H7 (cell line): ENCODE results near the gene CTNNB1. TPM values are rescaled to one million over a fixed set of nuclear protein-coding genes. Genes with fewer than 3 reads are reported as not detected.

ENCODE experiments used
- DNase-seq: peaks from one replicate; pipeline ENCODE4 v3.0.0; 2012
- H3K27me3 ChIP-seq: 2 replicates; pipeline ENCODE4 v1.6.0; 2011; ENCODE audit warnings: mild to moderate bottlenecking, low read length; ENCODE audit not compliant: control insufficient read depth, insufficient read depth
- H3K36me3 ChIP-seq: replicated peaks from 2 replicates; pipeline ENCODE4 v1.5.1; 2011; ENCODE audit warnings: low read length; ENCODE audit not compliant: control insufficient read depth, insufficient read depth
- H3K4me3 ChIP-seq: 2 replicates; pipeline ENCODE4 v1.5.1; 2011; ENCODE audit warnings: low read depth, mild to moderate bottlenecking, control low read depth, low read length, moderate library complexity; ENCODE audit not compliant: insufficient read depth
- total RNA-seq: library from RNA; depleted of rRNA; stranded (reverse); fragments of >200 nt; shearing (Covaris generic); gene quantifications from 2 replicates; pipeline ENCODE4 v1.2.3, GENCODE V29; 2014

CTNNB1 gene
- total RNA-seq, 1 experiment from 2014 or later: 740 TPM

DNA sequence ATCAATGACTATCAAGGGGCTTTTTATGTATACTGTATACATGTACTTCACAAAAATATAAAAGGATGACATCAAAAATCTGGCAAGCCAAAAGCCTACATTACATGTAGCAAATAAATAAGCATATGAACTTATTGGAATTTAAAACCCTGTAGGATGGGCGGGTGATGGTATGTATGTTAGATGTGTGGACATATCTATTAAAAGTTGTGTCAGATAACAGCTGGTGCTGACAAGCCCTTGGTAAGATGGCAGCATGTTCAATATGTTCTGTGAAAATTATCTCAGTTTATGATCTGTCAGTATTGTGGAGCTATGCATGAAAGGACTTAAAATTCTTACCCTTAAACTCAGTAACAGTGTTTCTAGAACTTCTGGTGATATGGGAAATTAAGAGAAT, 20.1 kb downstream of the CTNNB1 start:
- Histone ChIP-seq H3K27me3 (no peaks in the 10 kb centered on the region), H3K4me3 (no peak overlapping the region), H3K36me3 (no peaks in the 10 kb centered on the region; the same call in none of the 2 replicates)
- no peak for DNase-seq

DNA sequence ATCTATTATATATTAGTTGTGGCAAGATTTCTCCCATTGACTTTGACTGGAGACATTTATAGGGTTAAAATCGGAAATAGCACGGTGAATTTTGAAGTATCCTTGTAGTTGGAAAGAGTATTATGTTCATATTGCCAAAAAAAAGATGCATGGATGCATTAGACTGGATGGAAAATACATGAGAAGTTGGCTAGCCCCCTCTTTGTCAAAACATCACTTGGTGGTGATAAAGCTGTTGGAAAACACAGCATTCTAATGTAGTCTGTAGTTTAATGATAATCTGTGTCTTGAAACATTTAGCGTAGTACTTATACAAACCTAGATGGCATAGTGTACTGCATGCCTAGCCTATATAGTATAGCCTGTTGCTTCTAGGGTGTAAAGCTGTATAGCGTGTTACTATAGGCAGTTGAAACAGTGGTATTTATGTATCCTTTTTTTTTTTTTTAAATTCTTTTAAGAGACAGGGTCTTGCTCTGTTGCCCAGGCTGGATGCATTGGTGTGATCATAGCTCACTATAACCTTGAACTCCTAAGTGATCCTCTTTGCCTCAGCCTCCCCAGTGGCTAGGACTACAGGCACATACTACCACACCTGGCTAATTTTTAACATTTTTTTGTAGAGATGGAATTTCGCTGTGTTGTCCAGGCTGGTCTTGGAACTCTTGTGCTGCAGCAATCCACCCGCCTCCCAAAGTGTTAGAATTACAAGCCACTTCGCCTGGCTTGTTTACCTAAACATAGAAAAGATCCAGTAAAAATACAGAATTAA, 21.8 kb downstream of the CTNNB1 start:
- Histone ChIP-seq H3K4me3 (no peak overlapping the region), H3K27me3 (no peaks in the 10 kb centered on the region), H3K36me3 (peaks cover 12% of the 10 kb centered on the region)
- no peak for DNase-seq

DNA sequence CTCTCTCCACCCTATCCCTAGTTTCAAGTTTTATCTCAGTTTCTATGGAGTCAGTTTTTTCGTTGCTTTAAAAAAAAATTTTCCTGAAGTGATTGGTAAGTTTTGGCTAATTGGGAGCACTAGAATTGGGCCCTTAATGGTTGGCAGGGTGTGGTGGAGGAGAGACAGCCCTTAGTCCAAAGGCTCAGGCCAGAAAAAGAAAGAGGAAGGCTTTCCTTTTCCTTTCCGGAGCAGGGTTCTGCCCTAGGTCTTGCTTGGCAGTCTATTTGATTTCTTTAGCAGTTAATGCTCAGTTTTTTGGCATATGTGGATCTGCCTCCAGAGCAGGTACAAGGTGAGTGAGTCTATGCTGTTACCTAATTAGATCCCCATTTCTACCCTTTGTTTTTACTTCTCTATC, 22.7 kb downstream of the CTNNB1 start:
- DNase-seq: no peak
- Histone ChIP-seq H3K4me3 (no peak overlapping the region), H3K27me3 (no peaks in the 10 kb centered on the region), H3K36me3 (peaks cover 16% of the 10 kb centered on the region)

DNA sequence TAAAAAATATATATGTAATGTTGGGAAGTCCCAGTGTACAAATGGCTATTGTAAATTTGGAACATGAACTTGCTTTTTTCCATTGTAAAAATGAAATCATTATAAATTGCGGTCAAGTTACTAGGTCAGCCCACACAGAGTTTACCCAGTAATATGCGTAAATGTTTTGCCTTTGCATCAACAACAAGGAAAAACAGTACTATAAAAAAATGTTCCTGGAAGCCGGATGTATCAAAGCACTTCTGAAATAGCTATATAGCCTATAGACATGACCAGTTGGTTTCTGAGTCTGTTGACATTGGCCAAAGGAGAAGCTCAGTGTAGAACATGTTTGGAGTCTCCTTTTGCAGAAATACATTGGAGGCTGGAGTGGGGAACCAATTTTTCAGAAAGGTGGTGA, 23.2 kb downstream of the CTNNB1 start:
- Histone ChIP-seq H3K4me3 (no peak overlapping the region), H3K27me3 (no peaks in the 10 kb centered on the region), H3K36me3 (peaks cover 18% of the 10 kb centered on the region)
- DNase-seq: no peak

DNA sequence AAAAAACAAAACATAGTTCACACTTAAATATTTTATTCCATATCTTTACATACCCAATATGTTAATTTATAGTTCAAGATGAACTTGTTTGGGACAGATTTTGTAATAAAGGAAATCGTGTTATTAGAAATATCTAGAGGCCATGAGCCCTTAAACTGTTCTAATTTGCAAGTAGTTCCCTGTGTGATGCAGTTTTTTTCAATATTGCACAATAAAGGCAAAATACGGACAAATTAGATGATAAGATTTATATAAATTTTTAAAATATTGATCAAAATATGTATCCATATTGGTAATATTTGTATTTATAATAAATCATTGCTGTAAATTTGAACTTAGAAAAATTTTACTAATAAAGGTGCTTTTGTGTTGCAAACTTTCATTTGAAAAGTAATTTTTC, 23.8 kb downstream of the CTNNB1 start:
- peaks cover 19% of the 10 kb centered on the region for H3K36me3 ChIP-seq
- H3K4me3 ChIP-seq: no peak overlapping the region
- no peaks in the 10 kb centered on the region for H3K27me3 ChIP-seq
- DNase-seq: no peak

DNA sequence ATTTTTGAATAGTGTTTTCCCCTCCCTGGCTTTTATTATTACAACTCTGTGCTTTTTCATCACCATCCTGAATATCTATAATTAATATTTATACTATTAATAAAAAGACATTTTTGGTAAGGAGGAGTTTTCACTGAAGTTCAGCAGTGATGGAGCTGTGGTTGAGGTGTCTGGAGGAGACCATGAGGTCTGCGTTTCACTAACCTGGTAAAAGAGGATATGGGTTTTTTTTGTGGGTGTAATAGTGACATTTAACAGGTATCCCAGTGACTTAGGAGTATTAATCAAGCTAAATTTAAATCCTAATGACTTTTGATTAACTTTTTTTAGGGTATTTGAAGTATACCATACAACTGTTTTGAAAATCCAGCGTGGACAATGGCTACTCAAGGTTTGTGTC, 24.4 kb downstream of the CTNNB1 start:
- Histone ChIP-seq H3K36me3 (peaks cover 19% of the 10 kb centered on the region), H3K27me3 (no peaks in the 10 kb centered on the region), H3K4me3 (no peak overlapping the region)
- no peak for DNase-seq

DNA sequence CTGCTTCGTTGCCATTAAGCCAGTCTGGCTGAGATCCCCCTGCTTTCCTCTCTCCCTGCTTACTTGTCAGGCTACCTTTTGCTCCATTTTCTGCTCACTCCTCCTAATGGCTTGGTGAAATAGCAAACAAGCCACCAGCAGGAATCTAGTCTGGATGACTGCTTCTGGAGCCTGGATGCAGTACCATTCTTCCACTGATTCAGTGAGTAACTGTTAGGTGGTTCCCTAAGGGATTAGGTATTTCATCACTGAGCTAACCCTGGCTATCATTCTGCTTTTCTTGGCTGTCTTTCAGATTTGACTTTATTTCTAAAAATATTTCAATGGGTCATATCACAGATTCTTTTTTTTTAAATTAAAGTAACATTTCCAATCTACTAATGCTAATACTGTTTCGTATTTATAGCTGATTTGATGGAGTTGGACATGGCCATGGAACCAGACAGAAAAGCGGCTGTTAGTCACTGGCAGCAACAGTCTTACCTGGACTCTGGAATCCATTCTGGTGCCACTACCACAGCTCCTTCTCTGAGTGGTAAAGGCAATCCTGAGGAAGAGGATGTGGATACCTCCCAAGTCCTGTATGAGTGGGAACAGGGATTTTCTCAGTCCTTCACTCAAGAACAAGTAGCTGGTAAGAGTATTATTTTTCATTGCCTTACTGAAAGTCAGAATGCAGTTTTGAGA, 25.0 kb downstream of the CTNNB1 start:
- no peak for DNase-seq
- H3K4me3 ChIP-seq: no peak overlapping the region
- no peaks in the 10 kb centered on the region for H3K27me3 ChIP-seq
- peaks cover 19% of the 10 kb centered on the region for H3K36me3 ChIP-seq

DNA sequence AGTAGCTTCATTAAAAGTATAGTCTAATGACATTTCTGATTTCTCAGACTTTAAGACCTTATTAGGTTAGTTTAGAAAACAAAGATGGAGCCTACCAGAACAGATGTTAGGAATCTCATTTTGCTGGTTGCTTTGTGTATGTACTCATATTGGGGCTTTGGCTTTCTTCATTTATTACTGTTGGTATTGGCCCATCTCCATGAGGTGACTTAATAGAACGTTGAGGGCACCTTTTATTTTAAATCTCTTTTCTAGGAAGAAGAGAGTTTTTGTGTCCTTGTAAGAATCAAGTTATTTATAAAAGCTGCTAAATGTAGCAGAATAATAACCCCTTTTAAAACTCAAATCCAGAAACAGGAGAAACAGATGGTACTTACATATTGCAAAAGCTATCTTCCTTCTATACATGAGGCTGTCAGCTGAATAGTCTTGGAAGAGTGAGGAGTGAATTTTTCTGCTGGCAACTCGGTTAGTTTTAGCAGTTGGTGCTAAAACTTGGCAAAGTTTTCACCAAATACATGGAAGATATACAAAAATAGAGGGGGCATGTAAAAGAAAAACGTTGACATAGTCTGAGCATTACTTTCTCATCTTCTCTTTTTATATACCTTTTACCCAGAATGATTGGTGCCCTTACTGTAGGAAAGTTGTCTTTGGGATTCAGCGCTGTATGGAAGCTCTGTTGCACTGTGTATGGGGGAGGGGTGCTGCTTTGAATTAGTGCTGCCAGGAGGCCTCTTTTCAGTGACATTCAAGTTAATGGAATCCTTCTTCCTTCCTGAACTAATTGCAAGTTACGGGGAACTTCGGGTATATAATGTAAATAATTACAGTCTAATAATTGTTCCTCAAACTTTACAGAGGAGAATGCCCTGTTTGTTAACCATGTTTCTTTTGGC, 35.8 kb downstream of the CTNNB1 start:
- H3K36me3 ChIP-seq: peaks cover 41% of the 10 kb centered on the region
- H3K27me3 ChIP-seq: no peaks in the 10 kb centered on the region
- no peak overlapping the region for H3K4me3 ChIP-seq
- DNase-seq: no peak

DNA sequence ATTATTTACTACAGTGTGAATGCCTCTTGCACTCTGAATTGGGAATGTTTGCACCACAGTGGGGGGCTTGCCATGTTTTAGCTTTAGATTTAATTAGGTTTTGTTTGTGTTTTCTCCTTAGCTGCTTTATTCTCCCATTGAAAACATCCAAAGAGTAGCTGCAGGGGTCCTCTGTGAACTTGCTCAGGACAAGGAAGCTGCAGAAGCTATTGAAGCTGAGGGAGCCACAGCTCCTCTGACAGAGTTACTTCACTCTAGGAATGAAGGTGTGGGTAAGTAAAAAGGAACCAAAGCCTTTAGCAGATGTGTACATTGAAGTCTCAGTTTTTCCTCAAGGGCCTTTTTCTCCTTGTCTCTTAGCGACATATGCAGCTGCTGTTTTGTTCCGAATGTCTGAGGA, 36.9 kb downstream of the CTNNB1 start:
- peaks cover 39% of the 10 kb centered on the region for H3K36me3 ChIP-seq
- no peak overlapping the region for H3K4me3 ChIP-seq
- H3K27me3 ChIP-seq: no peaks in the 10 kb centered on the region
- no peak for DNase-seq

DNA sequence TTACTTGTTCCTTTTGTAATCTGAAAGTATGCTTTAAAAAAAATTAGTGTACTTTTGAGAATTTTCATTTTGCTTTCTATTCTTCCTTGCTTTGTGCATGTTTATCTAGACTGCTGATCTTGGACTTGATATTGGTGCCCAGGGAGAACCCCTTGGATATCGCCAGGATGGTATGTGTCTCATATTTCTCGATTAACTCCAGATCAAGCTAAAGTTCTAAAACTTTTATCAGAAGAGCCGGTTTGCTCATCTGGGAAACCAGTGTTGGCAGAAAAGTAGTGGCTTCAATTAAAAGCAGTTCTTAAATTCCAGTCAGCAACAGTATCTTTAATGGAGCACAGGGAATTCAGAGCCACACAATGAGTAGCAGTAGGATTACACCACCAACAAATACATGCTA, 38.6 kb downstream of the CTNNB1 start:
- Histone ChIP-seq H3K36me3 (peaks cover 38% of the 10 kb centered on the region), H3K27me3 (no peaks in the 10 kb centered on the region), H3K4me3 (no peak overlapping the region)
- DNase-seq: no peak

DNA sequence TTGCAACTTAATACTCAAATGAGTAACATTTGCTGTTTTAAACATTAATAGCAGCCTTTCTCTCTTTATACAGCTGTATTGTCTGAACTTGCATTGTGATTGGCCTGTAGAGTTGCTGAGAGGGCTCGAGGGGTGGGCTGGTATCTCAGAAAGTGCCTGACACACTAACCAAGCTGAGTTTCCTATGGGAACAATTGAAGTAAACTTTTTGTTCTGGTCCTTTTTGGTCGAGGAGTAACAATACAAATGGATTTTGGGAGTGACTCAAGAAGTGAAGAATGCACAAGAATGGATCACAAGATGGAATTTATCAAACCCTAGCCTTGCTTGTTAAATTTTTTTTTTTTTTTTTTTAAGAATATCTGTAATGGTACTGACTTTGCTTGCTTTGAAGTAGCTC, 40.3 kb downstream of the CTNNB1 start:
- Histone ChIP-seq H3K4me3 (no peak overlapping the region), H3K36me3 (peaks cover 30% of the 10 kb centered on the region), H3K27me3 (no peaks in the 10 kb centered on the region)
- no peak for DNase-seq

DNA sequence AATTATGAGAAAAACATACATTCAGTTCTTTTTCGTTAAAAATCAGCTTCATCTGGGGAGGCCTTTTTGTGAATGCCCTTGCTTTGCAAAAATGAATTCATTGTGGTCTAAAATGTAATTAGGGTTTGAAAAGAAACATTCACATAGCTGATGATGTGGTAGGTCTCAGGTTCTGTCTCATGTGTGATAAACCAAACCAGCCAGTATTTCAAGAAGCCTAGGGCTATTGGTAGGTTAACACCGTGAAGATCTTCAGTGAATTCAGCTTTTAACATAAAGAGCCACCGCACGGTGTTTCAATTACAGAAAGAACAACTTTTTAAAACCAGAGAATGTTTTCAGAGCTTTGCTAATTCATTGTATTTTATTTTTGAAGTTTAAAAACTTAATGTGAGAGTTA, 41.9 kb downstream of the CTNNB1 start:
- peaks cover 25% of the 10 kb centered on the region for H3K36me3 ChIP-seq
- no peak overlapping the region for H3K4me3 ChIP-seq

DNA sequence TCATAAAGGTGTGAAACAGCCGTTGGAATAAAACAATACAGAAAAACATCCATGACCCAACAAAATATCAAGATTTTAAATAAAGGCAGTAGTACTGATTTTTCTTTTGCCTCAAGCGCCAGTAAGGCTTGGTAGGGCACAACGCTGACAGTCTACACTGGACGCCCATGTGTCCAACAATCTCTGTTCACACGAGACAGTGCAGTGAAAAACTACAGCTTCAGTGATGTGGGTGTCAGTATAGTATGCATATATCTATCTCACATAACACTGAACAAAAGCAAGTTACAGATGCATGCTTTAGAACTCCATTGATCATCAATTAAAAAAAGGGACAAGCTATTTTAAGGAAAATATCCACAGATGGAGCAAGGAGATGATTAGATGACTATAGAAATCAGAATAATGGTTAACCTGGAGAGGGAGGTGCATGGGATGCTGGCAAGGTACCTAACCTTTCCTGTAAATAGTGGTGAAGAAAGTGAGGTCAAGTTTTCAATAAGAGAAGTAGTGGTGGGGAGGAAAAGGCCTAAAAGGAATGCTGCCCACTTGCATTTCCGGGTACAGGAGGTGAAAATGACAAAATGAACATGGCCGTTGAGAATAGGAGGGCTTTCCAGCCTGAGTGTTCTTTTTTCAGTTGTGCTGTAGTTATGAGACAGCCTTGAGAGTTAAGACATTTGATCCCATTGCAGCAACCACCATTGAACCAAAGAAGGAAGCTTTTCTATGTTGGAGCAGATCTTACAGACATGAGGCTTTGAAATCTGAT, 42.7 kb downstream of the CTNNB1 start:
- no peak overlapping the region for H3K4me3 ChIP-seq
- peaks cover 18% of the 10 kb centered on the region for H3K36me3 ChIP-seq

More for the DNA sequence above, 41.9 kb downstream of the CTNNB1 start:
- H3K27me3 ChIP-seq: no peaks in the 10 kb centered on the region
- no peak for DNase-seq

DNA sequence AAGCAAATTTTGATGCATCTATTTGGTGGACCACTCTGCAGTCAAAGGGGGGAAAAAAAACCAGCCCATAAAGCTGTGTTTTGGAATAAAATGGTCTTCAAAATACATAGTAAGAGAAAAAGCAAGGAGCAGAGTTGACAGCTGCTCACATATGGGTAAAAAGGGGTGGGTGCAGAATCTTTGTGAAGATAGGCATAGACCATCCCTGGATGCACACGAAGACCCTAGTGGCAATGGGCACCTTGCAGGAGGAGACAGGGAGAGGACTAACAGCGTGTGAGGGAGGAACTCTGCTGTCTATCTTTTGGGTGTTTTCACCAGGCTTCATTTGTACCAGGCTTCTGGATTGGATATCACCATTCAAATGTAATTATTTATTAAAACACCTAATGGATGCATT, 43.9 kb downstream of the CTNNB1 start:
- H3K4me3 ChIP-seq: no peak overlapping the region
- no peak for DNase-seq
- no peaks in the 10 kb centered on the region for H3K27me3 ChIP-seq
- H3K36me3 ChIP-seq: peaks cover 9% of the 10 kb centered on the region

More for the DNA sequence above, 42.7 kb downstream of the CTNNB1 start:
- no peaks in the 10 kb centered on the region for H3K27me3 ChIP-seq
- DNase-seq: no peak
